Measurements from ENCODE around the gene CD6.

- TF ChIP-seq POLR2AphosphoS5 (IDR thresholded peaks at IDR 0.05; ENCODE audit: low read depth, low read length): no peak
- TF ChIP-seq POLR2A (IDR thresholded peaks at IDR 0.05; ENCODE audit: low read depth, low read length): no peak
- no peak for TF ChIP-seq TAF1 (IDR thresholded peaks at IDR 0.05; ENCODE audit: borderline replicate concordance, low read depth, low read length)
These were observed 33.3 kb downstream of the CD6 start for GRCh38 chr11:61004761-61005181.
